Posterior cingulate gyrus (tissue), 11 donors: ENCODE measurements around the gene ERG28.

Source experiments
- DNase-seq, 10 donors: peaks; one replicate each; pipeline versions ENCODE4 v3.0.0 to v3.0.0-alpha.2; 2020 to 2021; ENCODE audit warnings: mixed read lengths in 3 of 10
- intact Hi-C: fragments of 100-400 bp; cut with DNase I; formaldehyde crosslinking; loops from one replicate; pipeline ENCODE4 v1.15.1; 2023

Gene ERG28

GRCh38 chr14:75661499-75661814 lies 781 bp upstream of the ERG28 start:
- intact Hi-C loops: no loop called here
- DNase-seq: peak in 1 of 10 donors; percentile 19

- no peak for DNase-seq
- intact Hi-C loops: no loop called here
These were observed 442 bp downstream of the ERG28 start for GRCh38 chr14:75660238-75660629.

GRCh38 chr14:75658957-75659356 lies 1.7 kb downstream of the ERG28 start:
- DNase-seq: no peak
- intact Hi-C loops: no loop called here

GRCh38 chr14:75657331-75657730 lies 3.3 kb downstream of the ERG28 start:
- intact Hi-C loops: no loop called here
- no peak for DNase-seq

GRCh38 chr14:75655235-75655634 lies 5.4 kb downstream of the ERG28 start:
- DNase-seq: no peak
- intact Hi-C loops: no loop called here

- DNase-seq: peak; percentile 55 to 96 (median 85)
- intact Hi-C loops: loop anchor here (1.0 kb wide), 1 partner anchor 77 kb away; no protein-coding TSS in a partner anchor
These were observed 6.4 kb downstream of the ERG28 start for GRCh38 chr14:75654127-75654732.

GRCh38 chr14:75653563-75653962 lies 7.1 kb downstream of the ERG28 start:
- intact Hi-C loops: no loop called here
- no peak for DNase-seq

GRCh38 chr14:75650253-75651058 lies 10.2 kb downstream of the ERG28 start:
- intact Hi-C loops: no loop called here
- DNase-seq: no peak

GRCh38 chr14:75649773-75650172 lies 10.9 kb downstream of the ERG28 start:
- no peak for DNase-seq
- intact Hi-C loops: no loop called here

- no peak for DNase-seq
- intact Hi-C loops: no loop called here
These were observed 11.3 kb downstream of the ERG28 start for GRCh38 chr14:75649337-75649736.

- intact Hi-C loops: no loop called here
- peak in 3 of 10 donors; percentile 11 to 20 (median 15) for DNase-seq
These were observed 12.4 kb downstream of the ERG28 start for GRCh38 chr14:75648066-75648838.

- DNase-seq: no peak
- intact Hi-C loops: no loop called here
These were observed 13.0 kb downstream of the ERG28 start for GRCh38 chr14:75647640-75648039.

- intact Hi-C loops: no loop called here
- DNase-seq: no peak
These were observed 13.9 kb downstream of the ERG28 start for GRCh38 chr14:75646762-75647161.

GRCh38 chr14:75645056-75645455 lies 15.6 kb downstream of the ERG28 start:
- intact Hi-C loops: no loop called here
- no peak for DNase-seq

GRCh38 chr14:75643985-75644384 lies 16.7 kb downstream of the ERG28 start:
- no peak for DNase-seq
- intact Hi-C loops: no loop called here

GRCh38 chr14:75640876-75641275 lies 19.8 kb downstream of the ERG28 start:
- no peak for DNase-seq
- intact Hi-C loops: no loop called here

- peak in 9 of 10 donors; percentile 4 to 91 (median 32) for DNase-seq
- intact Hi-C loops: no loop called here
These were observed 24.5 kb downstream of the ERG28 start for GRCh38 chr14:75636100-75636692.

GRCh38 chr14:75634848-75635247 lies 25.8 kb downstream of the ERG28 start:
- DNase-seq: no peak
- intact Hi-C loops: no loop called here

- no peak for DNase-seq
- intact Hi-C loops: no loop called here
These were observed 29.2 kb downstream of the ERG28 start for GRCh38 chr14:75631453-75631831.

GRCh38 chr14:75630695-75631452 lies 29.8 kb downstream of the ERG28 start:
- intact Hi-C loops: no loop called here
- DNase-seq: no peak
